ENCODE measurements around the gene CCL22.

- TF ChIP-seq POLR2A (IDR thresholded peaks at IDR 0.05; ENCODE audit: low read length) (no peak), GATA1 (IDR thresholded peaks at IDR 0.05; ENCODE audit: low read depth, low read length) (no peak)
Measured at GRCh38 chr16:57395026-57395425, 36.4 kb downstream of the CCL22 start.

Measured in erythroblast (primary cell).